Left ventricle myocardium inferior (tissue), 1 donor: ENCODE results near the gene TPP1. TPM values are rescaled to one million over a fixed set of nuclear protein-coding genes. Genes with fewer than 3 reads are reported as not detected.

ENCODE experiments used
- DNase-seq: peaks from one replicate; pipeline ENCODE4 v3.0.0-alpha.2; 2020
- H3K27ac ChIP-seq: fragments of 200-600 bp; replicated peaks from 2 replicates; pipeline ENCODE4 v1.8.0; 2021
- H3K27me3 ChIP-seq: fragments of 200-600 bp; 2 replicates; pipeline ENCODE4 v1.8.0; 2021; ENCODE audit warnings: low read depth
- H3K36me3 ChIP-seq: fragments of 200-600 bp; 2 replicates; pipeline ENCODE4 v1.8.0; 2021
- H3K4me1 ChIP-seq: fragments of 200-600 bp; 2 replicates; pipeline ENCODE4 v1.8.0; 2021
- H3K4me3 ChIP-seq: fragments of 200-600 bp; 2 replicates; pipeline ENCODE4 v1.8.0; 2021; ENCODE audit warnings: mild to moderate bottlenecking, moderate library complexity
- H3K9me3 ChIP-seq: fragments of 200-600 bp; replicated peaks from 2 replicates; pipeline ENCODE4 v1.8.0; 2021
- CTCF ChIP-seq: fragments of 200-600 bp; IDR thresholded peaks from 2 replicates; pipeline ENCODE4 v1.8.0; 2021; ENCODE audit warnings: antibody characterized with exemption, mild to moderate bottlenecking, borderline replicate concordance
- intact Hi-C: fragments of 100-400 bp; cut with micrococcal nuclease; formaldehyde crosslinking; loops from one replicate; pipeline ENCODE4 v1.11.0; 2022
- total RNA-seq: library from RNA; stranded (reverse); fragmentation: NEBNext Ultra II Directional; extraction: Animal tissue kit (Norgen Biotek cat#: 25700); gene quantifications from one replicate; pipeline ENCODE4 v1.2.1, GENCODE V29; 2021
- donor health status: DM: no; HTN: yes; CAD: no; lungs with severe emphysema.

TPP1 gene
- total RNA-seq, 1 donor from 2014 or later: 84.2 TPM

DNA sequence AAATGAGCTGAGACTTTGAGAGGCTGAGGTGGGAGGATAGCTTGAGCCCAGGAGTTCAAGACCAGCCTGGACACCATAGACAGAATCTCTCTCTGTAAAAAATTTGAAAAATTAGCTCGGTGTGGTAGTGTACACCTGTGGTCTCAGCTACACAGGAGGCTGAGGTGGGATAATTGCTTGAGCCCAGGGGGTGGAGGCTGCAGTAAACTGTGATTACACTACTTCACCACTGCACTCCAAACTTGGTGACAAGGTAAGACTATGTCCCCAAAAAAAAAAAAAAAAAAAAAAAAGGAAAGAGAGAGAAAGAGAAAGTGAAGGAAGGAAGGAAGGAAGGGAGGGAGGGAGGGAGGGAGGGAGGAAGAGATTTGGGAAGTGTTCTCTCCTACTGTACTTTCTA lies 41.1 kb downstream of the TPP1 start:
- peaks cover 14% of the 10 kb centered on the region for H3K9me3 ChIP-seq
- H3K27me3 ChIP-seq: no peaks in the 10 kb centered on the region
- H3K4me1 ChIP-seq: peaks cover 38% of the 10 kb centered on the region
- intact Hi-C loops: no loop called here
- DNase-seq: no peak
- H3K36me3 ChIP-seq: no peaks in the 10 kb centered on the region
- no peak overlapping the region for H3K4me3 ChIP-seq
- H3K27ac ChIP-seq: no peak overlapping the region
- TF ChIP-seq CTCF: no peak

- peaks cover 38% of the 10 kb centered on the region for H3K4me1 ChIP-seq
- intact Hi-C loops: no loop called here
- no peak for DNase-seq
- no peaks in the 10 kb centered on the region for H3K36me3 ChIP-seq
- no peaks in the 10 kb centered on the region for H3K27me3 ChIP-seq
- no peak for TF ChIP-seq CTCF
- H3K27ac ChIP-seq: peak overlapping the region; percentile 60
- no peaks in the 10 kb centered on the region for H3K9me3 ChIP-seq
- H3K4me3 ChIP-seq: no peak overlapping the region
Measured at GRCh38 chr11:6576471-6577373, 42.5 kb downstream of the TPP1 start.

- Histone ChIP-seq H3K27ac (peak overlapping the region; percentile 60), H3K36me3 (no peaks in the 10 kb centered on the region), H3K4me1 (peaks cover 38% of the 10 kb centered on the region), H3K27me3 (no peaks in the 10 kb centered on the region), H3K9me3 (no peaks in the 10 kb centered on the region), H3K4me3 (no peak overlapping the region)
- no peak for TF ChIP-seq CTCF
- DNase-seq: no peak
- intact Hi-C loops: no loop called here
Measured at GRCh38 chr11:6574816-6575715, 44.2 kb downstream of the TPP1 start.

DNA sequence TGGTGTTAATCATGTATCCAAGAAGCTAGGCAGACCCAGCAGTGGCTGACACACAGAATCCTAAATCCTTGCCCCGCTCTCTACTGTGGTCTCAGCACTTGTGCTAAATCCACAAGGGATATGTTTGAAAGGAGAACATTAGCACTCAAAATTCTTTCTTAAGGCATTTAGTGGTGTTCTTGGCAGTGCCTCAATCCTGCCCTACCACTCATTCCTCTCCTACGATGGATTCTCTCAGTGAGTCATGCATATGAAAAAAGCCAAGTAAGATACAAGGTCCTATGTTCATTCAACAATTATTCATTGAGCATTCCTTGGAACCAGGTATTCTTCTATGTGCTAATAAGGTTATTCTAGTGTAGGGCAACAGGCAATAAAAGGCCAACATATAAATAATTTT lies 47.0 kb downstream of the TPP1 start:
- Histone ChIP-seq H3K9me3 (no peaks in the 10 kb centered on the region), H3K27ac (no peak overlapping the region), H3K4me1 (peaks cover 39% of the 10 kb centered on the region), H3K36me3 (no peaks in the 10 kb centered on the region), H3K4me3 (no peak overlapping the region), H3K27me3 (no peaks in the 10 kb centered on the region)
- DNase-seq: no peak
- TF ChIP-seq CTCF: no peak
- intact Hi-C loops: no loop called here

DNA sequence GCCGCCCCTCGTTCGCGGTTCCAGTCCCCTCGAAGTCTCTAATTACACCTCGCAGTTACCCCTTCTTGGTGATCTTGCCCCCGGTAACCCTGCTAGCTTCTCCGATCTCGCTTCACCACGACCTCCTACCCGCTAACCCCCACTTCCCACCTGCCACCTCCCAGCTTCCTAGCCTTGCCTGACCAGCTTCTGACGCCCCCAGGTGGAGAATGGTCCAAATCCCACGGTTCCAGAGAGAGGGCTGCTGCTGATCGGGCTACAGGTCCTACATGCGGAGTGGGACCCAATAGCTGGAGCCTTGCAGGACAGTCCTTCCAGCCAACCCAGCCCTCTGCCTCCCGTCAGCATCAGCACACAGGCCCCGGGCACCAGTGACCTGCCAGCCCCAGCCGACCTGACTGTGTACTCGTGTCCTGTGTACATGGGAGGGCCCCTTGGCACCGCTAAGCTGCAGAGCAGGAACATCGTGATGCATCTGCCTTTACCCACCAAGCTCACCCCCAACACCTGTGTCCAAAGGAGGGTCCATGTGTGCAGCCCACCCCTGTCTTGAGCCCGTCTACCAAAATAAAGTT lies 47.7 kb downstream of the TPP1 start:
- no peaks in the 10 kb centered on the region for H3K36me3 ChIP-seq
- DNase-seq: no peak
- H3K27me3 ChIP-seq: no peaks in the 10 kb centered on the region
- peaks cover 39% of the 10 kb centered on the region for H3K4me1 ChIP-seq
- TF ChIP-seq CTCF: no peak
- intact Hi-C loops: no loop called here
- no peaks in the 10 kb centered on the region for H3K9me3 ChIP-seq
- peak overlapping the region; percentile 47 for H3K4me3 ChIP-seq
- H3K27ac ChIP-seq: no peak overlapping the region
